Left forelimb (tissue), 1 donor: Measurements from ENCODE around the gene MTHFSD.

Experiments used
- DNase-seq: peaks from one replicate; pipeline ENCODE4 v3.0.0-alpha.2; 2018; ENCODE audit warnings: low spot score

The MTHFSD gene

DNA sequence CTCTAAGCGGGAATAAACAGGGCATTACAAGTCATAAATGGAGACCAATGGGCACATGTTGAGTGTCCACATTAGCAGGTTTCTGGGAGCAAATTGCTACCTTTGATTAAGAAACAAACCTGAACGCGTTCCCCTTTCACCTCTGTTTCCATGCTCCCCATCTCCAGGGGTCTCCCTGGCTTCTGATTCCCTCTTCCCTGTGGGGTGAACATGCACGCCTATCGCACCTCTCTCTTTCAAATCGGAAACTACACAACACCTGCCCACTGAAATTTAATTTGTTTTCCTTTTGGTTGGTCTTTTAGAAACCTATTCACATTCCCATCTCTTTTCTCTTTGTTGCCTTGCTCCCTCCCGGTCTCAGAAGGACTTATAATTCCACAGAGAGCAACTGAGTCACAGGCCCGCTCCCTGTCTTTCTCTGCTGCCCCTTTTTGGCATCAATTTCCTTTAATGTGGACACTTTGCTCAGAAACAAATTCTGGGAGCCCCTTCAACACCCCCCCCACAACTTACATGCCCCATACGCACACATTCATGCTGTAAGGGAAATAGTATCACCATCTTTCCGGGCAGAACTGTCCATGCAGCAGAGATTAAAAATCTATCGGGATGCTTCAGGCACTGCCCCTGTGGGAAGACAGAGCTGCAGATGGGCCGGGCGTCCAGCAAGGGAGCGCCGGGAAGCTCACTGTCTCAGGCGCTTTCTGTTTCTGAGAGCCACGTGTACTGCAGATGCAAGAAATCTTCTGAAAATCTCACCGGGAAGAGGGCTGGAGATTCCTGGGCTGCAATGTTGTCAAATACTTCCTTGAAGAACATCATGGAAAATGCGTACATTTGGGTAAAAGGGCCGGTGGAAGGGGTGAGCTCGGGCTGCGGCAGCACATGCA lies 51.9 kb downstream of the MTHFSD start:
- DNase-seq = no peak

DNA sequence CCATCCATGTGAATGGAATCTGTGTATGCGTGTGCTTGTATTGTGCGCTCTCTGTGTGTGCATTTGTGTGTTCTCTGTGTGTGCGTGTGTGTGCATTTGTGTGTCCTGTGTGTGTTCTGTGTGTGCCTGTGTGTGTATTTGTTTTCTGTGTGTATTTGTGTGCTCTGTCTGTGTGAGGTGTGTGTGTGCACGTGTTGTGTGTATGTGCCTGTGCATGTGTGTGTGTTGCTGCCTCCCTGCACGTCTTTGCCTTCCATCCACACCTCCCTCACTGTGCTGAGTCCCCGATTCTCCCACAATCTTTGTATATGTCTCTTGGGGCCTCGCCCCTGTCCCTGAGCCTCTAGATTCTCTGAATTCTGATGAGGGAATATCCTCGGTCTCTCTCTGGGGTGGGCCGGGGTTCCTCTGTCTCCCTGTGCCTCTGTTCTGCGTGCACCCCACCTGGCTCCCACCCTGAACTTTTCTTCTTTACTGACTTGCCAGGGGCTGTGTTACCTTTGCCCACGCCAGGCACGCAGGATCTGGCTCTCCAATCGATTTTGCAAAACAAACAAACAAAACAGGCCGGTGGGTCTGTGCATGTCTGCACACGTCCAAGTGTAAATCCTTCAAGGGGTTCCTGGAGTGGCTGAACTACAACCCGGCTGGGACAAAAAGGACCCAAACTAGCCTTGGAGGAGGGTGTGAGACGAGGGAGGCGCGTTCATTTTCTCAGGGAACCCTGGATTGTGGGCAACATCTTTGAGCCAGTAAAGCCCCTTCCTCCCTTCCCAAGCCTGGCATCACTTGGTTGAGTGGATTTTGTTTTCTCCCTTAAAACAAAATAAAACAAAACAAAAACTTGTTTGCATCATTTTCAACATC lies 52.8 kb downstream of the MTHFSD start:
- no peak for DNase-seq

DNA sequence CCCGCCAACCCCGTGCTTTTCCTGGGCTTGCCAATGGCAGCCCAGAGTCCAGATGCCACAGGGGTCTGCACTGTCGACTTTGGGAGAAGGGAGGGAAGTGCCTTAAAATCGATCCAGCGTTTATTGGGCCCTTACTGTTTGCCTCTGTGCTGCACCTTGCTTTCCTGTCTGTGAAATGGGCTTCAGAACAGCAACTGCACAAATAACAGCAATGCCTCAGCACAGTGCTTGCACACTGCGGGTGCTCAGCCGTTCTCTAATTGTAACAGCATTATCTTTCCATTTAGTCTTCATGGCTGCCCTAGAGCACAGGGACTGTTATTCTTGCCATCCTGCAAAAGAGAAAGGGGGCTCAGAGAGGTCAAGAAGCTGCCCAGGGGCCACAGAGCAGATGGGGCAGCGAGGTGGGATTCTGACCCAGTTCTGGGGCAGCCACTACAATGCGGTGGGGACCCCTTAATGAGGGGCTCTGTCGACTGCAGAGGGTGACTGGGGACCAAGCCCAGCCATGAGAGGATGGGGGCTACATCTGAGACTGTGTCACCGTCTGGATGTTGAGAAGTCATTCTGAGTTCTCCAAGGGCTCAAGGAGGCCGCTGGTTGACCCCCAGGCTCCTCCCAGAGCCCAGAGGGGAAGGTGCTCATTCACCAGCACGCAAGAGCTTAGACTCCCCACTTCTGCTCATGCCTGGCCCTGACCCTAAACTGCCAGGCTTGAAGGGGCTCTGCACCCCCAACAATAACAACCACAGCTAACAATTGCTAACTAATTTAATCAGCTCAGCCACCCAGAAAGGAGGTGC lies 54.1 kb downstream of the MTHFSD start:
- no peak for DNase-seq

DNA sequence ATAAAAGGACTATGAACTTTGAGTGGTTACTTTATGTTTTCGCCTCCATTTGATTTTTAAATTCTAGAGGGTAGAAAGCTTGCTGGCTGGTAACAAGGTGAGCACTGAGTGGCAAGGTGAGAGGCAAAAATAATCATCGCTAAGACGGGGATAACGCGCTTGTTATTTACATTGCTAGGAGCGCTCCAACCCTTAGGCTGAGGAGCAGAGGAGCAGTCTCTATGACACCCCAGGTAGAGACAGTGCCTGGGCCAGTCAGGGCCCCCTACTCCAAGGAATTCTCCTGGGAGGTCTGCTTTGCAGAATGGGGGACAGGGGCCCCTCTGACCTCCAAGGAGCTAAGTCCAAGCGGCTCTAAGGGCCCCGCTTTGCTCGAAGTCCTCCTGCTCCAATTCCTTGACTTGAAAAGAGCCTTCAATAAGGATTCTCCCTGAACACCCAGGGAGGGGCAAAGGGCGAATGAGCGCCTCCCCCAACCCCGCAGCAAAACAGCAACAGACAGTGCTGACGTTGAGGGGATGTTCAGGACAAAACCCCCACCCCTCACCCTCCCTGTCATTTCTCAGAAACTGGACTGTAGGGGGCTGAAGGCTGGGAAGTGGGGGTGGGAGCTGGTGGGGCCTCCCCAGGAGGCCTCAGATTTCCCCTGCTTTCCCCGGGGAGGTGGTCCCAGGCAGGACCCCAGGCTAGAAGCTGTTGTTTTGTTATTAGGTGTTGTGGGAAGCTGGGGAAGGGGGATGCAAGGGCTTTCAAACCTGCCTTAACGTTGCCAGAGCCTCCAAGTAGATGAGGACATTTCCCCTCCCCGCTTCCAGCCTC lies 54.9 kb downstream of the MTHFSD start:
- DNase-seq = no peak

DNA sequence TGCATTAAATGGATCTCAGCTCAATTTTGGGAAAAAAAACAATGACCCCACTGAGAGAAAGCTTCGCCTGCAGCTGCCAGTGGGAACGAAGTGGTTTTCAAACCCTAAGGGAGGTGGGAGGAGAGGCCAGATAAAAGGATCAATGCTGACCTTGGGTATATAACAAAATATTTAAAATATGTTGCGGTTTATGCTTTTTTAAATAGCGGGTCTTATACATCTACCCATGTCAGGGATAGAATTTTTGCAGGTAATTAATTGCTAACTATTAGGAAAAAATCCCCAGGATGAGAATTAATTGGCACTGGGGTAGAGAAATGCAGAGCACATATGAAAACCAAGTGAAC lies 55.6 kb downstream of the MTHFSD start:
- no peak for DNase-seq

DNA sequence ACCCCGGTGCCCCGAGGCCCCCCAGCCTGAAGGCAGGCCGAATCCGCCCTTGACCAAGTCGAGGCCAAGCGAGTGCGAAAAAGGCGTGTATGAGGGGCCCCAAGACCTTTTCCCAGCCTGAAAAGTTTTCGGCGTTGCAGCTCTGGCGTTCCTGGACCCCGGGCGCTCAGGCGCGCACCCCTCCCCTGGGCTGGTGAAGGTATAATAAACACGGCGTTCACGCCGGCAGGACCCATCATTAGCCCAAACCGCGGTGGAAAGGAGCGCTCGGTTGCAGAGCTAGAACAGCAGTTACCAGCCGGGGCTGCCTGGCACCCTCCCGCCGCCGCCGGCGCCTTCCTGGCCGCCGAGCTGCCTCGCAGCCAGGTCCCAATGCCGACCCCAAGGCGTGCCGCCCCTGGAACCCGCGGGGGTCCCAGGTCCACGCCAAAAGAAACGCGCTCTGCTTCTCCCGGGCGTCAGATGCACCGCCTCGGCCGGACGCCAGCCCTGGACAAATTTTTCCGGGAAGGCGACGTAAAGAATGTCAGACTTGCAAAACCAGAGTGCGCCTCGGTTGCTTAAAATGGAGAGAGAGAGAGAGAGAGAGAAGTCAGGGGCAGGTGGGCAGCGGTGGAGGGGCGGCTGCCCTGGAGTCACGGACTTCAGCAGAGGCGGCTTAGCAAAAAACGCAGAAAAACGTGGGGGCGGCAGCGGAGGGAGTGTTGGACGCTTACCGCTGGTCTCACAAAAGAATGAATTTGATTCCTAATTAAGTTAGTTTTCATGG lies 56.2 kb downstream of the MTHFSD start:
- DNase-seq = no peak

DNA sequence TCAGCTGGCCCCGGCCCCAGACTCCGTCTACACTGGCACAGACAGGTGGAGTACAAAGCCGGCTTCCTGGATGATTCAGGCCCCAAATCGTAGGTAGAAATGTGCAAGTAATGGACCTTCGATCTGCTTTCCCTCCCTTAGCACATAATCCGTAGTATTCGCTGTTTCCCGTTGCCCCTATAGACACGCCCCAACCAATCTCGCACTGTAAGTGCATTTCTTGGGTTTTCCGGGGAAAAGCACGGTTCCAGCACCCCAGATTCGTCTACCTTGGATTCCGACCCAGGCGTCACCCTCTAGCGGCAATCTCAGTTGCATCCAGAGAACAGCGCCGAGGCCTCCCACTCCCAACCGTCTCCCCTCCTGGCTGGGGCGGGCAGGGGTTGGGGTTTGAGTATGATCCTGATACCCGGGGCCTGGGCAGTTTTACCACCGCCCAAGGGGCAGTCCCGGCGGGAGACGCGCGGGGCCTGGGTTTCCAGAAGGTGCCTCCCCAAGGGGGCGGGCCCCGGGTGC lies 56.8 kb downstream of the MTHFSD start:
- DNase-seq = no peak

DNA sequence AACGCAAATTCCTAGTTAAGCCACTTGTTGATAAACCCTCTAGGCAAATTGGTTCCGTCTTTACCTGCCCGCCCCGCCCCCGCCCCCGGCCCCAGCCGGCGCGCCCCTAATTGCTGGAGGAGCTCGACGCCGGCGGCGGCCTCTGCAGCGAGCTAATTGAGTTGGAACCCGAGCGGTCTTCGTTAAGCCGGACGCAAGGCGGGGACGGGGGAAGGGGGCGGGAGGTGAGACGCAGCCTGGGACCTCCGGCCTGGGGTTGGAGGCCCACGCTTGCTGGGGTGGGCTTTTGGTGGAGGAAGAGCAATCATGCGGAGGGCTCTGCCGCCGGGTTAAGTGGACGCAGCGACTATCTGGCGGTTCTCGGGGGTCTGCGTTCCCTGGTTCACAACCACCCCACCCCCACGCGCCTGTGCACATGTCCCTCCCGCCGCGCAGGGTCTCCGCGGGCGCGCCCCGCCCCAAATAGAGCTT lies 57.4 kb downstream of the MTHFSD start:
- DNase-seq = no peak

DNA sequence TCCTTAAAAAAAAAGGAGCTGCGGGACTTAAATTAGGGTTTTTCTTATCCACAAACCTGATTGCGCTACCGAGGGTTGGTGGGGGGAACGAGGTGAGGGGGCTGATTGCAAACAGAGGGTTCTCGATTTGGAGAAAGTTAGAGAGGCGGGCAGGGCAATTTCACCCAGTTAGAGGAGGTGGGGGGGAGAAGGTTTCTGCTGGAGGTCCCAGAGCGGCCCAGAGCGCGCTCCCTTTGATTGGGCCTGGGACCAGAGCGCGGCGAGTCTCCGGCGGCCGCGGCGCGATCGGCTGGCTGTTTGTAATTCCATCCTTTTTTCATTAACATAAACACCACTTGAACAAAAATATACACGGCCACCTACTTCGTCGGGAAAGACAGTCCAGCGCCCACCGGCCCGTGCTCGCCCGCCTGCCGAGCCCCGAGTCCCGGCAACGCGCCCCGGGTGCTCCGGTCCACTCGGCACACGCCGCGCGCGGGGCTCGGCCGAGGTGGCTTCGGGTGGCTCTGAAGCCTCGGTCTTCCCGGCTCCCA lies 58.0 kb downstream of the MTHFSD start:
- no peak for DNase-seq

DNA sequence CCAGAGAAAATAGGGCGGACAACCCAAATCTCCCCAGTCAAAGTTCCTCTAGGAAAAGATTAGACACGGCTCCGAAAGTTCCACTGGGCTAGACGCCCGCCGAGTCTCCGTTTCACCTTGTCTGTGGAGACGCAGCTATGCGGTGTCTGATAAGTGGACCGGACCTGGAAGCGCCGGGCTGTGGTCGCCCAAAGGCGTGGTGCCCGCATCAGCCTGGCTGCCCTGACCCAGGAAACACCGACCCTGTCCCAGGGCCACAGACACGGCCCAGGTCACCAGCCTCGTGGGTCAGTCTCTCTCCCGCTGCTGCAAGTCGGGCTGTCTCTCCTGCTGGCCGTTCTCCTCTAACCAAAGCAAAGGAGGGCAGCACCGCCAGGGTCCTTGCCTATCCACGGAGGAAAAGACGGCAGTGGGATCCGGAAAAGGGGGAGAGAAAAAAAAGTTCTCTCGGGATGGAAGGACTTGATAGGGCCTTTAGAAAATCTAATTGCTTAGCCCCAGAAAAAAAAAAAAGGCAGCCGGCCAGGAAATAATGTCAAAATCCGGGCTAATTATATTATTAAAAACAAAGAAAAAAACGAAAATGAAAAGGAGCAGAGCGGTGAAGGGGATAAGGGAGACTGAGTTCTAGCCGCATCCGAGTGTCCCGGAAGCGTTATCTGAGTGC lies 58.6 kb downstream of the MTHFSD start:
- no peak for DNase-seq

DNA sequence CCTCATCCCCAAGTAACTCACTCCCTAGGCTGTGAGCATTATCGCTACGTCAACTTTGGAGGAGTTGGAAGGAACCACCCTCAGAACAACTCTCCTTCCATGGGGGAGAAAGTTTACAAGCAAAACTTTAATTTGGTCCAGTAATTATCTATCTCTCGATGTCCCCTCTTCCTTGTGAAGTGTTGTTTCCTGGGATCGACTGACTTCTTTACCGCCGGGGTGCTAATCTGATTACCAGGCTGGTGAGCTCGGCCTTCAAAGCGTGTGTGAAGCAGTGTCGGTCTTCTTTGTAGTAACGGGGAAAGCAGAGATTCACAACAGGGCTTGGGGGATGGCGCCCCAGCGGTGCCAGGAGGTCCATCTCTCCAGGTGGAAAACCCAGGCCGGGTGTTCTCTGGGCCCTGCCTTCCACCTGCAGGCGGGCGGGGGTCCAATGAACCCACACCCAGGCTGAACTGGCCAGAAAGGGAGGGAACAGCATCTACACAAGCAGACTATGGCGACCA lies 59.2 kb downstream of the MTHFSD start:
- DNase-seq = no peak

DNA sequence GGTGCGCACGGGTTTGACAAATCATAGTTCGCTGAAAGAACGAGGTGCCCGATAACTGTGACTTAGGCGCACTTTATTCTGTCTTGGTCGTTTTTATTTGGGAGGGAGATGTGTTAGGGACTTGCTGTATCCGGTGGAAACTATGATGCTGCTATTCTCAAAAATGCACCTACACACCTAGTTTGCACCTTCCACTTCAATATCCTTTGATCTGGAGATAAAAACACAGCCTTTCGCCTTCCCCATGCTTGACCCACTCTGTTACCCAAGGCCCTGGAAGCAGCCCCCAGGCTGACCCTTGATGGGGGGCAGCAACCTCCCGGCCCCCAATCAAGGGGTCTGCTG lies 59.7 kb downstream of the MTHFSD start:
- no peak for DNase-seq

DNA sequence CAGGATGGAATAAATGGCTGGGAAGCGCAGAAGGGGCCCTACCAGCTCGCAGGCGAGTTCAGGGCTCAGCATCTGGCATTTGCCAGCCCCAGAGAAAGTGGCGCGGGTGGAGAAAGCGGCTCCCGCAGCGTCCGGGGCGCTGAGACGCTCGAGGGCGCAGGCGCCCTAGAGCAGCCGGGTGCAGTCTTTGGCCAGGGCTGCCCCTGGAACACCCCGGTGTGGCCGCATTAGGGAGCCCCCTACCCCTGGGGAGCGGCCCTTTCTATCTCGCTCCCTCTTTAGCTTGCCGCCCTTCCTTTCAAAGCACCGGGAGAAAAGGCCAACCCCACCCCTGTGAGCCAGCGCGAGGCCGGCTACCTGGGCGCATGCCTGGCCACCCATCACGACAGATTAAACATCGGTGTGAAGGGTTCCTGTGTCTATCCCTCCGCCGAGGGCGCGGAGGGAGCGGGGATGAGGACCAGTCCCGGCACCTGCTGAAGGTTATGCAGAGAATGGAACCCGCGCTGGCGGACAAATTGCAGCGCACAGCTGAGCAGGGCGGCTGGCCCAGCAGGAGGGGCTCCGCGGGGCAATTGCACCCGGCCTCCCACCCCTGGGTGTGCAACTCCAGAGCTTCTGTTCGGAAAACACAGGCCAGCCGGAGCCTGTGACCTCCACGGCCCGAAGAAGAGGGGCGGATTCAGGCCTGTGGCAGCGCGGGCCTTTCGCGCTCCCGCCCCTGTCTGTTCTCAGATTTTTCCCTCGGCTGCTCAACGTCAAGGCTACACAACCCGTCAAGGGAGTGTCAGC lies 60.3 kb downstream of the MTHFSD start:
- DNase-seq = no peak

DNA sequence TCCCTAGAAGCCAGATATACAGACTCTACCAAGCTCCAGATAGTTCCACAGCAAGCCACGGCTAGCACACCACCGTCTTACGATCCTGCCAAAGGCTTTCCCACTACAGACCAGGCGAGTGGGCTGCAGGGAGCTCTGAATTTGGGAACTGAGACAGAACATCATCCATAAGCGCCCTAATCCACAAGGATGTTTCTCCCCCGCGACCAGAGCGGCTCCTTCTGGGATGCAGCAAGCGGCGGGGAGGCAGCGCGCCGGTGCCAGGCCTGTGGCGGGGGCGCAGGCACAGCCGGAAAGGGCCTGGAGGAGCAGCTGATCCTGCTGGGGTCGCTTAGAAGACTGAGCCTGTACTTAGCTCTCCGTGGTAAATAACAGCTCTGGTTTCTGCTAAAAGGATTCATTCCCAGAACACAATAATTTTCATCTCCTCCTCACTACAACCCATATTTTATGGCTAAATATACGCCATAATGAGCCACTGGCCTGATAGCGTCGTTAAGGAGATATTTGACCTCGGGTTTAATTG lies 60.9 kb downstream of the MTHFSD start:
- DNase-seq = no peak

DNA sequence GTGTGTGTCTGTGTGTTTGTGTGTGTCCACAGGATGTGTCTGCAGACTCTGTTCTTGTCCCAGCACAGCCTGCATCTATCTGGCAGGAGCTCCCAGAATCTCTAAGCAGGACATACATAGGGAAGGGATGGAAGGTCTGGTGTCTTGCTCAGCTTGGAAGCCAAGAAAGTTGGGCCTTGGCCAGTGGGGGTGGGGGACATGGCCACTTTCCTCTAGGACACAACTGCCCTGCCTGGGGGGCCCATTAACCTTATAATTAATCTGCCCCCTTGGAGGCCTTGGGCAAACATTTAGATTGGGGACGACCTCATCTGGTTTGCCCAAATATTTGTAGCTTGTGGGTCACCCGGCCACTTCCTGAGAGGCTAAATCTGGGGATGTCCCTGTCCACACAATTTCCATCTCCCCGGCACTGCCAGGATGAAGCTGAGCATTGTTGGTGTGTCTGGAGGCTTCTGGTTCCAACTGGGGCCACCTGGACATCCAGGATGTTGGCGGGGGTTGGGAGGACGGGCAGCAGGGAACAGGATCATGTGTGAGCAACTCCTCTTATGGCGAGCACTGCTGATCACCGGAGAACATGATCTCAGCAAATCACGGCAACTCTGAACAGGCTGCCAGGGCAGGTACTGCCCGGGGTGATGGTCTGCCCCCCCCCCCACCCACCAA lies 61.9 kb downstream of the MTHFSD start:
- DNase-seq = no peak

DNA sequence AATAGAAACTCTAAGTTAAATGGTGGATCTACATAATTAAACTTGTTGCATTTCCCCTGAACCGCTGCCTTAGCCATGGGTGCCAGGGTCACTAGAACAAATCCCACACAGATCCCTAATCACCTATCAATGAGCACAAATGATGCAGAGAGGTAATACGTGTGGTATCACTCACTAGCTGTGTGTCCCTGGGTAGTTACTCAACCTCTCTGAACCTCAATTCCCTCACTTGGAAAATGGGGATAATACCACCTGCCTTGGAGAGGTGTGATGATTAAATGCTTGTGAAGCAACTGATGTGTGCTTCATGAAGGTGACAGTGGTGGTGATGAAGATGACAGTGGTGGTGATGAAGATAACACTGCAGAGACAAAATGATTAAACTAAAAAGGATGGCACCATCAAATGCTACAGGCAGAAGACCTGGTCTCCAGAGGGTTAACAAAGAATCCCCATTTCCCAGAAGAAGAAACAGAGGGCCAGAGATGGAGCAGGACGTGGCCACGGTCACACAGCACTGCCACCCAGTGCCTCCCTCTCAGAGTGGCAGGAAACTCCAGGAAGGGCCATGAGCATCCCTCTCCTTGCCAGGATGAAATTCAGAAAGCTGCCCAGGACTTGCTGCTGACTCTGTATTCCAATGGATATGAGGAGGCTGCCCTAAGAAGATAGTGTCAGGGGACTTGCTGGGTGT lies 62.6 kb downstream of the MTHFSD start:
- no peak for DNase-seq

DNA sequence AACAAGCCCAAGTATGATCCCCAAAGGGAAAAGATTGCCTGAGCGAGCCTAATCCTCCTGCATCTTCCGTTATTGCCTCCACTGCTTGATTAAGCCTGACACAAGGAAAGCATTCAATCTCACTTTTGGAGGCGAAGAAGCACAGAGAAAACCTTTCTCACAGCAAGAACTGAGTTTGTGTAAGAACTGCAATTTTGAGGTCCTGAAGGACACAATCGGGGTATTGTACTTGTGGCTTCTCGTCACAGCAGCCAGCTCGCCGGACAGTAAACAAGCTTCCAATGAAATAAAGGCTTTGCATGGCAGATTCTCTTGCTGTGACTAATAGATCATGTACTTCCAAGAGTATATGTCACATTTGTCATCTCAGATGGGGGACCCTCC lies 63.4 kb downstream of the MTHFSD start:
- no peak for DNase-seq
